Measurements from ENCODE around the gene KCNK18.

Gene KCNK18

DNA sequence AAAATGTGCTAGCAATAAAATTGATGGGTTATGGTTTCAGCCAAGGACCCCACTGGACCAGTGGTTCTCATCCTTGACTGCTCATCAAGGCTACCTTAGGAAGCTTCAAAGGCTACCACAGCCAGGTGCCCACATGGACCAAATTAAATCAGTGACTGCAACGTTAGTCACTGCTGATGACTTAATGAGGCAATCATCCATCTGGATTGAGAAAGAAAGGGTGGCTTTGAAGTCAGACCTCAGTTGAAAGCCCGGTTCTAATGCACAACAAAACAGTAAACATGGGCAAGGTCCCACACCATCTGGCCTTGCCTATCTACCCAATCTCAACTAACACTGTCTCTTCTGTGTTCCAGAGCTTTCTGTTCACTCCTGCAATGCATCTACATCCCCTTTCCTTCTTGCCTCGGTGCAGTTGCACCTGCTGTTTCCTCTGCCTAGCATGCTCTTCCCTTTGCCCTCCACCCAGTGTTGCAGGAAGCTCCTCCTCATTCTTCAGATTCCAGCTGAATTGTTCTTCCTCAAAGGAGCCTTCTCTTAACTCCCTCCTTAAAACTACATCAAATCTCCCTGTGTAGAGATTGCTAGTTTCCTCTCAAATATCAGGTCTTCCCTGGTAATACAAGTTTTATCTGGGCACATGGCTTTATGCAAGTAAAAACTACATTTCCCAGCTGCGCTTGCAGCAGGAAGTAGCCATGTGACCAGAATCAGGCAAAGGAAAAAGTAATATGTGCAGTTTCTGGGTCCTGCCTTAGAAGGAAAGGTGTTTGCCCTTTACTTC is 10.3 kb upstream of the KCNK18 start:
- no peak for FAIRE-seq
- no peak for DNase-seq (ENCODE audit: insufficient read length, low spot score)
- TF ChIP-seq, protein P1, sequence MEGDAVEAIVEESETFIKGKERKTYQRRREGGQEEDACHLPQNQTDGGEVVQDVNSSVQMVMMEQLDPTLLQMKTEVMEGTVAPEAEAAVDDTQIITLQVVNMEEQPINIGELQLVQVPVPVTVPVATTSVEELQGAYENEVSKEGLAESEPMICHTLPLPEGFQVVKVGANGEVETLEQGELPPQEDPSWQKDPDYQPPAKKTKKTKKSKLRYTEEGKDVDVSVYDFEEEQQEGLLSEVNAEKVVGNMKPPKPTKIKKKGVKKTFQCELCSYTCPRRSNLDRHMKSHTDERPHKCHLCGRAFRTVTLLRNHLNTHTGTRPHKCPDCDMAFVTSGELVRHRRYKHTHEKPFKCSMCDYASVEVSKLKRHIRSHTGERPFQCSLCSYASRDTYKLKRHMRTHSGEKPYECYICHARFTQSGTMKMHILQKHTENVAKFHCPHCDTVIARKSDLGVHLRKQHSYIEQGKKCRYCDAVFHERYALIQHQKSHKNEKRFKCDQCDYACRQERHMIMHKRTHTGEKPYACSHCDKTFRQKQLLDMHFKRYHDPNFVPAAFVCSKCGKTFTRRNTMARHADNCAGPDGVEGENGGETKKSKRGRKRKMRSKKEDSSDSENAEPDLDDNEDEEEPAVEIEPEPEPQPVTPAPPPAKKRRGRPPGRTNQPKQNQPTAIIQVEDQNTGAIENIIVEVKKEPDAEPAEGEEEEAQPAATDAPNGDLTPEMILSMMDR (IDR thresholded peaks at IDR 0.05; ENCODE audit: insufficient read depth, missing control alignments): no peak

DNA sequence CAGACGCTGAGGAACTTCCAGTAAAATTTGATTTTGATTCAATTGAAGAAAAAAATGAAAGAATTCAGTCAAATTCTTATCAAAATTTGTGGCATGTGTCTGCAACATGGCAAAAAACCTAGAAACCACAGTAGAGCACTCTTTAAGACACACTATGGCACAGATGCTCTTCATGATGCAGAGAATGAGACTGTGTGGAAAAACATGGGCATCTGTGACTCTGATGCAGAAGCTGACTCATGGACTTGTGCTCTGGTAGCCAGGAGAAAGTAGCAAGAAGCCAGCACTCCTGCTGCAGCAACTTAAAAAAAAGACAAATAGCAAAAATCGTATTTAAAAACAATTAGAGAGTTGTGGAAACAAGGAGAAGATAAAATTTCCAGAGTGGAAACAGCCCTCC is 8.9 kb upstream of the KCNK18 start:
- no peak for FAIRE-seq
- TF ChIP-seq, protein P1 (IDR thresholded peaks at IDR 0.05; ENCODE audit: insufficient read depth, missing control alignments): no peak

DNA sequence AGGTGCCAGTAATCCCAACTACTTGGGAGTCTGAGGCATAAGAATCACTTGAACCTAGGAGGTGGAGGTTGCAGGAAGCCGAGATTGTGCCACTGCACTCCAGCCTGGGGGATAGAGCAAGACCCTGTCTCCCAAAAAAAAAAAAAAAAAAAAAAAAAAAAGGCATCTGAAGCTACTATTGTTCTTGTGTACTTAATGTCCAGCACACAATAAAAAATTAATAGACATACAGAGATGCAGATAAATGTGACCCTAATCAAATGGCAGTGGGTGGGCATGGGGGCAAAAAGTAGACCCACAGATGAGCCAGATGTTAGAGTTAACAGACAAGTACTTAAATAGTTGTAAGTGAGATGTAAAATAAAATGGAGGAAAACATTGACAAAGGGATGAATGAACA is 7.7 kb upstream of the KCNK18 start:
- no peak for DNase-seq (ENCODE audit: insufficient read length, low spot score)
- FAIRE-seq: no peak
- TF ChIP-seq, protein P1 (IDR thresholded peaks at IDR 0.05; ENCODE audit: insufficient read depth, missing control alignments): no peak

More for the DNA sequence above, 8.9 kb upstream of the KCNK18 start:
- DNase-seq (ENCODE audit: insufficient read length, low spot score): no peak

DNA sequence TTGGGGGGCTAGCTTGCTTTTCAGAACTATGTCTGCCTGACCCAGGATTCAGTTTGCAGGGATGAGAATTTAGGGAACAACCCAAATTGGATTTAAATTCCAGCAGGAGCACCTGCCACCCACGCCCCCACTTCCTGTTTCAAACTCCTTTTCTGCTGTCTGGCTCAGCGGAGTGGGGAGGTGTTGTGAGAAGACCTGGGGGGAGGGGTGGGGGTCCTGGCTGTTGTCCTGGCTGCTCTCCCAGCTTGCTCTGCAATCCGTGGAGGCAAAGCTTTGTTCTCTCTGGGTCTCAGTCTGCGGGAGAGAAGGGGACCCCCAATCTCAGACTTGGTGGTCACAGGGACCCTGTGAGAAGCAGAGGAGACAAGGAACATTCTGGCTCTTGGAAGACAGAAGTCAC is 799 bp downstream of the KCNK18 start:
- TF ChIP-seq, protein P1 (IDR thresholded peaks at IDR 0.05; ENCODE audit: insufficient read depth, missing control alignments): no peak
- FAIRE-seq: no peak
- no peak for DNase-seq (ENCODE audit: insufficient read length, low spot score)

DNA sequence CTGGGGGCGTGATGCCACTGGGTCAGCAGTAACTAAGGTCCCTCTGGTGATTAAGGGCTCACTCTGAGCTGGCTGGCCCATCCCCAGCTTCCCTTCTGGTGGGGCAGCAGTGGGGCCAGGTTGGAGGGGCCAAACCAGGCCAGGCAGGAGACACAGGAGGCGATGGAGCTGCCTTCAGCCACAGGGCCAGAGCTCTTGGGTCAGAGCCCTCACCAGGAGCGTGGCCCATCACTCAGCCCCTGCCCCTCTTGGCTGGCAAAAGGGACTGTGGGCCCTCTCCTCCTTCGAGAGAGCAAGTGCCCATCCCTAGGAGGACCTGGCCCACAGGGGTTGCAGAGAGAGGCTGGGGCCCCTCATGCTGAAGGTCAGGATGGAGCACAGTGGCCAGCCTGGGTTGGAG is 4.5 kb downstream of the KCNK18 start:
- TF ChIP-seq, protein P1 (IDR thresholded peaks at IDR 0.05; ENCODE audit: insufficient read depth, missing control alignments): no peak
- FAIRE-seq: no peak
- no peak for DNase-seq (ENCODE audit: insufficient read length, low spot score)

DNA sequence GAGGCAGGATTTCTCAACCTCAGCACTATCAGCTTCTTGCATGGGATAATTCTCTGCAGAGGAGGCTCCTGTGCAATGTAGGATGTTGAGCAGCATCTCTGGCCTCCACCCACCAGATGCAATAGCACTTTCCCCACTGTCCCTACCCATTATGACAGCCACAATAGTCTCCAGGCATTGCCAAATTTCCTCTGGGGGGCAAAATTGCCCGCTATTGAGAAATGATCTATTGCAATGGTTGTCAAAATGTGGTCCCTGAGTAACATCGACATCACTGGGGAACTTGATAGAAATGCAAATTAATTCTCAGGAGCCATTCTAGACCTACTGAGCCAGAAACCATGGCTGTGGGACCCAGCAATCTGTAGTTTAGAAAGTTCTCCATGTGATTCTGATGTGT is 7.0 kb downstream of the KCNK18 start:
- DNase-seq (ENCODE audit: insufficient read length, low spot score): no peak
- TF ChIP-seq, protein P1 (IDR thresholded peaks at IDR 0.05; ENCODE audit: insufficient read depth, missing control alignments): no peak

DNA sequence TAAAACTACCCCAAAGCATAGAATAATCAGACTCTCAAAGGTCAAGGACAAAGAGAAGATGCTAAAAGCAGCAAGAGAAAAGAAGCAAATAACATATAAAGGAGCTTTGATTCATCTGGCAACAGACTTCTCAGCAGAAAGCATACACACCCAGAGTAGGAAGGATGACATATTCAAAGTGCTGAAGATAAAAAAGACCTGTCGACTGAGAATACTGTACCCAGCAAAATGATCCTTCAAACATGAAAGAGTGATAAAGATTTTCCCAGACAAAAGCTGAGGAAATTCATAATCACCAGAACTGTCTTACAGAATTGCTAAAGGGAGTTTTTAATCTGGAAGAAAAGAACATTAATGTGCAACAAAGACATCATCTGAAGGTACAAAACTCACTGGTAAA is 14.9 kb downstream of the KCNK18 start:
- TF ChIP-seq, protein P1 (IDR thresholded peaks at IDR 0.05; ENCODE audit: insufficient read depth, missing control alignments): no peak
- DNase-seq (ENCODE audit: insufficient read length, low spot score) (no peak), FAIRE-seq (no peak)

More for the DNA sequence above, 7.0 kb downstream of the KCNK18 start:
- FAIRE-seq: no peak
